HG02571 (cell line): ENCODE results near the gene PFDN5.
"Not testable (repeated sequence)": the region's sequence is repeated elsewhere in the genome, so short reads cannot be mapped to it uniquely, and the experiment has no call there.

Experiments used
- ATAC-seq: cut with Tn5 transposase; IDR thresholded peaks from one replicate; pipeline ENCODE4 v1.9.1; 2021; ENCODE audit warnings: mild to moderate bottlenecking, moderate library complexity; ENCODE audit not compliant: unreplicated experiment

The PFDN5 gene

DNA sequence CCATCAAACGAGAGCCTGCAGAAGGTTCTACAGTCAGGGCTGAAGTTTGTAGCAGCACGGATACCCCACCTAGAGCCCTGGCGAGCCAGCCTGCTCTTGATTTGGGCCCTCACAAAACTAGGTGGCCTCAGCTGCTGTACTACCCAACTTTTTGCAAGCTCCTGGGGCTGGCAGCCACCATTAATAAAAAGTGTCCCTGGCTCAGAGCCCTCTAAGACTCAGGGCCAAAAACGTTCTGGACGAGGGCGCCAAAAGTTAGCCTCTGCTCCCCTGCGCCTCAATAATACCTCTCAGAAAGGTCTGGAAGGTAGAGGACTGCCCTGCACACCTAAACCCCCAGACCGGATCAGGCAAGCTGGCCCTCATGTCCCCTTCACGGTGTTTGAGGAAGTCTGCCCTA, 8.9 kb upstream of the PFDN5 start:
- ATAC-seq = no peak

DNA sequence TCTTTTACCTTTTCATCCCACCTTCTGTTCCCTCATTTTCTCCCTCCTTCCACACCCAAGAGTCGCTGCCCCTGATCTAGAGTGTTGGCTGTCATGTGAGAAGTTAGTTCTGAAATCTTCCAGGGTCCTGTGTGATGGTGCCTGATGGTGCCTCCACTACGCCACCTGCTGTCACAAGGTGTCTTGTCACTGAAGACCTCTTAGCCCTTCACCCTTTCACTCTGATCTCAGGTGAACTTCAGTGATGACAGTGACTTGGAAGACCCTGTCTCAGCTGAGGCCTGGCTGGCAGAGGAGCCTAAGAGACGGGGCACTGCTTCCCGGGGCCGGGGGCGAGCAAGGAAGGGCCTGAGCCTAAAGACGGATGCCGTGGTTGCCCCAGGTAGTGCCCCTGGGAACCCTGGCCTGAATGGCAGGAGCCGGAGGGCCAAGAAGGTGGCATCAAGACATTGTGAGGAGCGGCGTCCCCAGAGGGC, 7.6 kb upstream of the PFDN5 start:
- no peak for ATAC-seq

GRCh38 chr12:53288322-53288721, 7.0 kb upstream of the PFDN5 start:
- ATAC-seq = no peak

- ATAC-seq = no peak
Observed at GRCh38 chr12:53289891-53290290, 5.5 kb upstream of the PFDN5 start.

DNA sequence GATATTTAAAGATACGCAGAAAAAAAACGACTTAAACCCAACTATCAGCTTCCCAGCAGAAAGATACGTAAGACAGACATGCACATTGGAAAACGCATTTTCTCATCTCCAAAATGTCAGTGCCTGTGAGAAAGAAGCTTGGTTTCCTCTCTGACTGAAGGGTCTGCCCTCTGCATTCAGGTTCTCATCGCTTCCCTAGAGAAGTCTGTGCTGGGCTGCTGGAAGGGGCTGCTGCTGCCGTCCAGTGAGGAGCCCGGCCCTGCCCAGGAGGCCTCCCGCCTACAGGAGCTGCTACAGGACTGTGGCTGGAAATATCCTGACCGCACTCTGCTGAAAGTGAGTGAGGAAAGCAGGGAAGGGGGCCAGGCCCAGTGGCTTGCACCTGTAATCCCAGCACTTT, 4.7 kb upstream of the PFDN5 start:
- ATAC-seq = no peak

- ATAC-seq = no peak
Observed at GRCh38 chr12:53292426-53292825, 2.9 kb upstream of the PFDN5 start.

DNA sequence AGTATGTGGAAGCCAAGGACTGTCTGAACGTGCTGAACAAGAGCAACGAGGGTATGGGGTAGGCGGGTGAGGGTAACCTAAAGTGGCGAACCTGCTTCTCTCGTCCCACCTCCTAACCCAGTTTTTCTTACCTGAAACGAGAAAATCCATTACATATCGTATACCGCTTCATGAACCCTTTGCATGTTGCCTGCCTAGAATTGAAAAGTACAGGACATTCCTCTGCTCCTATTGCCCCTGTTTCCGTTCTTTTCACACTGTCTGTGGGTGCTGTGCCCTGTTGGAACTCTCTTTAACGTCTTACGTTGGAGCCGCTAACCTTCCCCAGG, 513 bp downstream of the PFDN5 start:
- no peak for ATAC-seq

GRCh38 chr12:53297106-53297505, 1.8 kb downstream of the PFDN5 start:
- ATAC-seq = not testable (repeated sequence)

- no peak for ATAC-seq
Observed at GRCh38 chr12:53298164-53298563, 2.8 kb downstream of the PFDN5 start.

DNA sequence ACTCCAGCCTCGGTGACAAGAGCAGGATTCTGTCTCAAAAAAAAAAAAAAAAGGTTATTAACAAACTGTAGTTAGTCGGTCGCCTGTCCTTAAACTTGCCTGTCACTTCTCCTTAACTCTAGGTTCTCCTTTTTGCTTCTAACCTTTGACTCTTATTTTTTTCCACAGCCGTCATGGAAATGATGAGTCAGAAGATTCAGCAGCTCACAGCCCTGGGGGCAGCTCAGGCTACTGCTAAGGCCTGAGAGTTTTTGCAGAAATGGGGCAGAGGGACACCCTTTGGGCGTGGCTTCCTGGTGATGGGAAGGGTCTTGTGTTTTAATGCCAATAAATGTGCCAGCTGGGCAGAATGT, 3.7 kb downstream of the PFDN5 start:
- ATAC-seq = no peak

GRCh38 chr12:53299454-53300180, 4.3 kb downstream of the PFDN5 start, which contains the start of gene MYG1:
Gene MYG1, plus strand, starts transcription at chr12:53299695. Its CDS starts 43 bp downstream, at chr12:53299738.
- peak; percentile 69 for ATAC-seq

DNA sequence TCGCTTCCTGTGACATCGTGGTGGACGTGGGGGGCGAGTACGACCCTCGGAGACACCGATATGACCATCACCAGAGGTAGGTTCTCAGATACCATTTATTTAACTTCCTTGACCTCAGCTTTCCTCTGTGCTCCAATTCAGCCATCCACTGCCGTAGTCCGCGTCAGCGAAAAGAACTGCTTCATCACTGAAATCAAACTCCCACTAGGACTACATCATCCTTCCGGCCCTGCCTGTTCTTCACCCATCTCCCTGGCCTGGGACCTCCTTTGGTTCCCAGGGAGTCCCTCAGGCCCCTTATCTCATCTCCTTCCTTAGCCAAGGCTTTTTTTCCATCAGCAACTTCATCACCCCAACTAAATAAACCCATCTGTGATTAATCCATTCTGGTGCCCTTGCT, 4.8 kb downstream of the PFDN5 start:
- no peak for ATAC-seq

DNA sequence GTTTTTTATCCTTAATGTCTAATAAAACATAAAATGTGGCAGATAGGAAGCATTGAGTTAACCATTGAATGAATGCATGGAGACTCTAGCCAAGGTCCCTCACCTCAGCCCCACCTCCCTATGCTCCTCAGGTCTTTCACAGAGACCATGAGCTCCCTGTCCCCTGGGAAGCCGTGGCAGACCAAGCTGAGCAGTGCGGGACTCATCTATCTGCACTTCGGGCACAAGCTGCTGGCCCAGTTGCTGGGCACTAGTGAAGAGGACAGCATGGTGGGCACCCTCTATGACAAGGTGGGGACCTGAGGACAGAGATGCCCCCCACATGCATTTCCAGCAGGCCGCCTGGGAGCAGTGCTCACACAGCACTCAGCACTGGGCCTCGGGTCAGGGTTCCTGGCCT, 7.6 kb downstream of the PFDN5 start:
- ATAC-seq = no peak

GRCh38 chr12:53306826-53307225, 11.5 kb downstream of the PFDN5 start:
- ATAC-seq = no peak

DNA sequence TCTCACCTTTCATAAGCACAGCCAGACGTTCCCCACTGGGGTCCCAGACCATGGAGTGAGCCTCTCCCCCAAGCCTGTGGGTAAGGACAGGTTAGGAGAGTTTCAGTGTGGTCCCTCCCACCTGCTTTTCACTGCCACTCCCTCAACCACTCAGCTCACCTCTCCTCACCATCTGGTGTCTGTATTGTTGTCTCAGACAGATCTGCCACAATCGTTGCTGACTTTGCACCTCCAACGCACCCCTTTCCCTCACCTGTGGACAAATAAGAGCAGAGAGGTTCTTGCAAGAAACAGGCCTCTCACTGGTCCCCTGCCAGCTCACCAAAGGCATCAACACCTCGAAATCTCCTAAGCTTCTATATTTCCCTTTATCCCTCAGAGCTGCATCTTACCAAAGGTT, 12.9 kb downstream of the PFDN5 start:
- no peak for ATAC-seq

DNA sequence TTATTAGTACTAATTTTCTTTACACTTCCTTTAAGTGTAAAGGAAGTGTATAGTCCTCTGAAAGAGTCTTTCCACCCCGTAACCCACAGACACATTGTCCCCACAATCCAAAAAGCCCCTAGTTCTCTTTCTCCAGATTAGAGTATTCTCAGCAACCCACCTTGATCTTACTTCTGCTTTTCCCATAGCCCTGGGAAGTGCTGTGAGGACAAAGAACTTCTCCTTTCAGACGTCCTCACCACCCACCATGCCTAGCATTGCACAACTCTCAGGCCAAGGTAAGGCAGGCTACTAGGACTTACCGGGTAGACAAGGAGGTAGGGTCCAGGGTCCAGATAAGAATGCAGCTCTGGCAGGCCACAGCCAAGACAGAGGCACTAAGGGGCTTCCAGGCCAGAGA, 18.7 kb downstream of the PFDN5 start:
- ATAC-seq = no peak

DNA sequence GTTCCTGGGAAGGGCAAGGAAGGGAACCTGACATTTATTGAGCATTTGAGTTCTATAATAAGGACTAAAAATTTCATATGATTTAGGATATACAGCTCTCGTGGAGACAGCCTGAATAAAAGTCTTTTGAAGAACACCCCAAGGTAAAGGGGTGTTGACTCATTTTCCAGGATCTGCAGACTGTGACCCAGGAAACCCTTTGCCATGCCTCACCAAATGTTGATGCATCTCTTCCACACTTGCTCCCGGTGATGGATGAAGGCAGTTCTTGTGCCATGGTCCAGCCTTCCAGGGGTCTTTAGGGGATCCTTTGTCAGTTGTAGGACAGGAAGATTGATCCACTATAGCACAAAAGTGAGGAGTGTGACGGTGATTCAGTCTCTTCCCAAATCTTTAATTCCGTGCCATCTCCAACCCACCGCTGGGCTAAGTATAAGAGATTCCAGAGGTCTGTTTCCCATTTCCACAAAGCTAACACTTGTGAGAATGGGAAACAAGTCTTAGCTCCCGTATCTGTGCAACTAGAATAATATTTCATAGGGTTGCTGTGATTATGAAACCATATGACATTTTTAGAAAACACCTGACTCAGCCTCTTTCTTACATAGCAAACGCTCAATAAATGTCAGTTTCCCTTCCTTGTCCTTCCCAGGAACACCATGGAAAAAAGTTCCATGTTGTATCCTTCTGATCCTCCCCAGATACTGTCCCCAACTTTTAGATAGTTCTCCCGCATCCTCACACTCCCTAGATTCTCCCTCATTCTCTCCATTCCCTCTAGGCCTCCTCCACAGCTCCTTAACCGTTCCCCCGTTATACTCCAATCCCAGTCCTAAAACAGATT, 25.2 kb downstream of the PFDN5 start:
- ATAC-seq = no peak

GRCh38 chr12:53324113-53324778, 28.9 kb downstream of the PFDN5 start:
- no peak for ATAC-seq

DNA sequence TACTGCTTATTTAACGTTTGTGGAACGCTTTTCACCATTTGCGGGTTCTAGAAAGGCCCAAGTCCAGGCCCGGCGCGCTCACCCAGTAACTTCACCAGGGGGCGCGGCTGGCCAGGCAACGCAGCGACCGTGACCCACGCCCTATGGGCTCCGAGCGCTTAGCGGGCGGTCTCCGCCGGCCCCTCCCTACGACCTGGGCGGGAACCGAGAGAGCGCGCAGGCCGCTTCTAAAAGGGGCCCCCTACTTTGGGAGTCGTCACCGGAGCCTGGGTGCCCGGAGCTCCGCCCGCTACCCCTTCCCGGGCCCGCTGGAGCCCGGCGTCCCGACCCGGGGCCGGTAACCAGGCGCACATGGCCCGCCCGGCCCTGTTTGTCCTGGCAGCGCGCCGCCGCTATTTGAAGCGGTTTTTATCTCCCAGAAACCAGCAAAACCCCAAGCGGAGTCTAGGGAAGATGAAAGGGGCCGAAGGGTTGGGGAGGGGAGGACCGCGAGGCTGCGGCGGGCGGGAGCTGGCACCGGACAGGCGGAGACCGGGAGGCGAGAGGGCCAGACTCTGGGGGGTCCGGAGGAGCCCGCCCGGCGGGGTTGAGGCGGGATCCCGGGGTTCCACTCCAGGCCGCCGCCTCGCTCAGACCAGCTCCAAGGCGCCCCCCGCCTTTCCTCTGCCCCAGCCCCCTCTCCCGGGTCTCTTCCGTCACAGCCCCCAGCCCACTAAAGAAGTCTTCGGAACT, 29.6 kb downstream of the PFDN5 start:
- ATAC-seq = peak; percentile 59

DNA sequence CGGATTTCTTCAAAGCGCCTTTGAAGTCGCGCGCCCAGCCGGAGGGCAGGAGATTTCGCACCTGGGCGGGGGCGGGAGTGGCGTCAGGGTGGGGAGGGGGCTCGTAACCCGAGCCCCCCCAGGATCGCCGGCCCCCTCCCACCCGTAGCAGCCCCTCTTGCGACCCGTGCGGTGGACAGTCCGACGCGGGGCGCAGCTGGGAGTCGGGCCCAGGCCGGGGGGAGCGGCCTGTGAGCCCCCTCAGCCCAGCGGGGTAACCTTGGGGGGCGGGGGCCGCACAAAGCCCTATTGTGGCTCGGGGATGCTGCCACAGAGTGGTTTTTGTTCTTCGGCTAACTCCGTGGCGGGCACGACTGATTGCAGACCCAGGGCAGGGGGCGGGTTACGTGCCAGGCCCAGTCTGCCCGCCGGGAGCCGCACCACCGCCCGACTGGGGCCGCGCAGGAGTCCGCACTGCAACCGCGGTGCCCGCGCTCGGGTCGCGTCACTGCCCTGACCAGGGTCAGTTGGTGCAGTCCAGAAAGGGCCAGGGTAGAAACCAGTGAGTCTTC, 30.2 kb downstream of the PFDN5 start:
- no peak for ATAC-seq
